Nephron (organoid): ENCODE data around the gene PSMD14.

Experiments used
- H3K27ac Mint-ChIP-seq, 3 experiments: 2 replicates each; pipeline ENCODE4 v1.8.0; 2020; ENCODE audit warnings: mixed read lengths in 3 of 3, mild to moderate bottlenecking in 2 of 3, moderate library complexity in 1 of 3
- H3K27me3 Mint-ChIP-seq: 2 replicates; pipeline ENCODE4 v1.8.0; 2021; ENCODE audit warnings: low read depth, mild to moderate bottlenecking, moderate library complexity, mixed read lengths
- H3K36me3 Mint-ChIP-seq: 2 replicates; pipeline ENCODE4 v1.8.0; 2020; ENCODE audit warnings: low read depth, mixed read lengths
- H3K4me1 Mint-ChIP-seq: 2 replicates; pipeline ENCODE4 v1.8.0; 2020; ENCODE audit warnings: mixed read lengths
- H3K4me3 Mint-ChIP-seq, 3 experiments: 2 replicates each; pipeline ENCODE4 v1.8.0; 2020; ENCODE audit warnings: mild to moderate bottlenecking in 3 of 3, mixed read lengths in 3 of 3, moderate library complexity in 2 of 3
- H3K9me3 Mint-ChIP-seq: 2 replicates; pipeline ENCODE4 v1.8.0; 2020; ENCODE audit warnings: mixed read lengths
- CTCF ChIP-seq, 3 experiments: fragments of 200-600 bp; sonication (generic); IDR thresholded peaks; one replicate each; pipeline ENCODE4 v1.5.0; 2021; ENCODE audit warnings: antibody characterized with exemption in 3 of 3; ENCODE audit not compliant: unreplicated experiment in 3 of 3

The PSMD14 gene

GRCh38 chr2:161420406-161421074 is 112.3 kb downstream of the PSMD14 start:
- Mint-ChIP-seq H3K4me1 (peaks cover 47% of the 10 kb centered on the region), H3K27me3 (peaks cover 100% of the 10 kb centered on the region), H3K9me3 (peaks cover 2% of the 10 kb centered on the region), H3K4me3 (peak overlapping the region in 1 of 3 experiments; percentile 21), H3K36me3 (no peaks in the 10 kb centered on the region), H3K27ac (no peak overlapping the region)
- TF ChIP-seq CTCF (IDR thresholded peaks at IDR 0.05; ENCODE audit: unreplicated experiment in 3 of 3): no peak

GRCh38 chr2:161421686-161422085 is 113.5 kb downstream of the PSMD14 start:
- Mint-ChIP-seq H3K4me1 (peaks cover 44% of the 10 kb centered on the region), H3K27ac (no peak overlapping the region), H3K9me3 (peaks cover 2% of the 10 kb centered on the region), H3K4me3 (no peak overlapping the region), H3K36me3 (no peaks in the 10 kb centered on the region), H3K27me3 (peaks cover 100% of the 10 kb centered on the region)
- TF ChIP-seq CTCF (IDR thresholded peaks at IDR 0.05; ENCODE audit: unreplicated experiment in 3 of 3): no peak

GRCh38 chr2:161422816-161423403 is 114.7 kb downstream of the PSMD14 start:
- H3K9me3 Mint-ChIP-seq: peaks cover 7% of the 10 kb centered on the region
- H3K27ac Mint-ChIP-seq: no peak overlapping the region
- TF ChIP-seq CTCF (IDR thresholded peaks at IDR 0.05; ENCODE audit: unreplicated experiment in 3 of 3): no peak
- peaks cover 42% of the 10 kb centered on the region for H3K4me1 Mint-ChIP-seq
- no peaks in the 10 kb centered on the region for H3K36me3 Mint-ChIP-seq
- H3K4me3 Mint-ChIP-seq: peak overlapping the region; percentile 61 to 72 (median 68)
- H3K27me3 Mint-ChIP-seq: peaks cover 100% of the 10 kb centered on the region

GRCh38 chr2:161423421-161424393 is 115.5 kb downstream of the PSMD14 start:
- no peak for TF ChIP-seq CTCF (IDR thresholded peaks at IDR 0.05; ENCODE audit: unreplicated experiment in 3 of 3)
- Mint-ChIP-seq H3K4me1 (peaks cover 34% of the 10 kb centered on the region), H3K27ac (no peak overlapping the region), H3K27me3 (peaks cover 99% of the 10 kb centered on the region), H3K4me3 (peak overlapping the region; percentile 70 to 72 (median 72)), H3K36me3 (no peaks in the 10 kb centered on the region), H3K9me3 (peaks cover 7% of the 10 kb centered on the region)

- Mint-ChIP-seq H3K4me1 (peaks cover 28% of the 10 kb centered on the region), H3K4me3 (peak overlapping the region; percentile 57 to 72 (median 70)), H3K27ac (no peak overlapping the region)
Measured at GRCh38 chr2:161424394-161424769, 116.2 kb downstream of the PSMD14 start.

More at GRCh38 chr2:161424394-161424769, 116.2 kb downstream of the PSMD14 start:
- Mint-ChIP-seq H3K36me3 (no peaks in the 10 kb centered on the region), H3K27me3 (peaks cover 99% of the 10 kb centered on the region), H3K9me3 (peaks cover 7% of the 10 kb centered on the region)
- no peak for TF ChIP-seq CTCF (IDR thresholded peaks at IDR 0.05; ENCODE audit: unreplicated experiment in 3 of 3)
